H1 (cell line): ENCODE measurements around the gene RERE. TPM values are rescaled to one million over a fixed set of nuclear protein-coding genes. Genes with fewer than 3 reads are reported as not detected.

Source experiments
- CTCF ChIA-PET: fragments of 300-600 bp; sonication (Branson Sonifier 250); formaldehyde crosslinking; loops from one replicate; lab custom pipeline; 2021; ENCODE audit not compliant: partially characterized antibody; lab: Charles Lee
- POLR2A ChIA-PET: fragments of 300-600 bp; sonication (Branson Sonifier 250); formaldehyde crosslinking; loops from one replicate; lab custom pipeline; 2021; ENCODE audit warnings: inconsistent platforms; ENCODE audit not compliant: partially characterized antibody; lab: Charles Lee
- DNase-seq, 2 experiments: peaks; one replicate each; pipeline versions ENCODE4 v3.0.0 to v3.0.0-alpha.2; 2010 to 2022; ENCODE audit warnings: low spot score in 2 of 2, low read depth in 1 of 2, mixed read lengths in 1 of 2
- FAIRE-seq: peaks from 2 replicates; lab custom pipeline; 2011; peaks lifted over from hg19 to GRCh38; lab: Jason Lieb, UNC
- H2AFZ ChIP-seq: 2 replicates; pipeline ENCODE4 v1.8.1; 2012; ENCODE audit warnings: low read length, inconsistent platforms
- H2AK5ac ChIP-seq: 2 replicates; pipeline ENCODE4 v1.6.1; 2013; ENCODE audit warnings: low read depth, low read length
- H2BK120ac ChIP-seq: replicated peaks from 2 replicates; pipeline ENCODE3; 2013; ENCODE audit warnings: low read depth, low read length, inconsistent platforms
- H2BK12ac ChIP-seq: 2 replicates; pipeline ENCODE4 v1.6.1; 2013; ENCODE audit warnings: low read depth, low read length
- H2BK15ac ChIP-seq: 2 replicates; pipeline ENCODE4 v1.6.1; 2013; ENCODE audit warnings: low read length
- H2BK20ac ChIP-seq: 2 replicates; pipeline ENCODE4 v1.6.1; 2013; ENCODE audit warnings: low read length
- H2BK5ac ChIP-seq: 2 replicates; pipeline ENCODE4 v1.6.1; 2013; ENCODE audit warnings: low read depth, low read length
- H3K14ac ChIP-seq: 2 replicates; pipeline ENCODE4 v1.6.1; 2013; ENCODE audit warnings: inconsistent platforms; ENCODE audit not compliant: insufficient read length
- H3K18ac ChIP-seq: 2 replicates; pipeline ENCODE4 v1.6.1; 2013; ENCODE audit warnings: low read length; ENCODE audit errors: extremely low read depth
- H3K23ac ChIP-seq: 2 replicates; pipeline ENCODE4 v1.6.1; 2013; ENCODE audit warnings: inconsistent platforms; ENCODE audit not compliant: insufficient read length
- H3K23me2 ChIP-seq: 2 replicates; pipeline ENCODE4 v1.6.1; 2013; ENCODE audit warnings: low read depth, low read length
- H3K27ac ChIP-seq: 2 replicates; pipeline ENCODE4 v1.6.1; 2011; ENCODE audit warnings: low read depth, low read length, inconsistent platforms
- H3K27me3 ChIP-seq, 4 experiments: replicated peaks in 1 of 4; 1 replicate in 1 of 4; 2 replicates in 3 of 4; pipeline versions ENCODE4 v1.6.1 to v1.8.1; 2011 to 2013; ENCODE audit warnings: low read length in 3 of 4, mild to moderate bottlenecking in 3 of 4, inconsistent platforms in 2 of 4, mixed read lengths in 2 of 4, moderate library complexity in 1 of 4; ENCODE audit not compliant: control insufficient read depth in 3 of 4, insufficient read depth in 3 of 4; ENCODE audit errors: extremely low read depth in 1 of 4
- H3K36me3 ChIP-seq, 4 experiments: 2 replicates each; pipeline versions ENCODE4 v1.6.1 to v1.8.1; 2011 to 2013; ENCODE audit warnings: mild to moderate bottlenecking in 4 of 4, low read length in 3 of 4, moderate library complexity in 2 of 4, control low read depth in 1 of 4, inconsistent platforms in 1 of 4; ENCODE audit not compliant: insufficient read depth in 4 of 4, control insufficient read depth in 2 of 4
- H3K4ac ChIP-seq: replicated peaks from 2 replicates; pipeline ENCODE3; 2013; ENCODE audit warnings: low read length, low read depth, mixed read lengths, inconsistent platforms; ENCODE audit not compliant: insufficient read length
- H3K4me1 ChIP-seq, 4 experiments: replicated peaks in 1 of 4; 1 replicate in 1 of 4; 2 replicates in 3 of 4; pipeline versions ENCODE4 v1.6.1 to v1.8.1; 2011 to 2013; ENCODE audit warnings: low read length in 3 of 4, inconsistent platforms in 2 of 4, mixed read lengths in 1 of 4; ENCODE audit not compliant: insufficient read depth in 4 of 4, control insufficient read depth in 3 of 4
- H3K4me2 ChIP-seq, 2 experiments: 2 replicates each; pipeline versions ENCODE4 v1.6.1 to v1.8.1; 2011 to 2013; ENCODE audit warnings: low read depth in 2 of 2, low read length in 2 of 2, control low read depth in 1 of 2, inconsistent platforms in 1 of 2, mild to moderate bottlenecking in 1 of 2; ENCODE audit not compliant: insufficient read depth in 1 of 2
- H3K4me3 ChIP-seq, 4 experiments: fragments of 200-600, 300-600 bp in 1 of 4; sonication (generic), shearing (Covaris generic), sonication (Bioruptor Twin) in 1 of 4; 2 replicates each; pipeline versions ENCODE4 v1.5.1 to v1.8.1; 2011 to 2016; ENCODE audit warnings: low read length in 4 of 4, low read depth in 3 of 4, control low read depth in 2 of 4, inconsistent platforms in 2 of 4, mild to moderate bottlenecking in 2 of 4, mixed read lengths in 1 of 4, moderate library complexity in 1 of 4; ENCODE audit not compliant: insufficient read depth in 2 of 4; ENCODE audit errors: extremely low read depth in 1 of 4
- H3K56ac ChIP-seq: replicated peaks from 2 replicates; pipeline ENCODE3; 2013; ENCODE audit warnings: low read depth, mild to moderate bottlenecking, mixed read lengths, low read length, inconsistent platforms; ENCODE audit not compliant: insufficient read length
- H3K79me1 ChIP-seq: 2 replicates; pipeline ENCODE4 v1.6.1; 2013; ENCODE audit warnings: low read depth, low read length, control low read depth
- H3K79me2 ChIP-seq, 2 experiments: 2 replicates each; pipeline versions ENCODE4 v1.6.1 to v1.8.1; 2012 to 2013; ENCODE audit warnings: low read length in 2 of 2, mild to moderate bottlenecking in 2 of 2, inconsistent platforms in 1 of 2; ENCODE audit not compliant: insufficient read depth in 2 of 2, control insufficient read depth in 1 of 2
- H3K9ac ChIP-seq, 4 experiments: replicated peaks in 1 of 4; 1 replicate in 1 of 4; 2 replicates in 3 of 4; pipeline versions ENCODE4 v1.6.1 to v1.8.1; 2011 to 2013; ENCODE audit warnings: low read depth in 3 of 4, low read length in 3 of 4, control low read depth in 2 of 4, mild to moderate bottlenecking in 2 of 4, moderate library complexity in 2 of 4, inconsistent platforms in 1 of 4; ENCODE audit errors: extremely low read depth in 1 of 4
- H3K9me3 ChIP-seq, 2 experiments: 2 replicates each; pipeline versions ENCODE4 v1.6.1 to v1.8.1; 2012 to 2013; ENCODE audit warnings: mild to moderate bottlenecking in 2 of 2, moderate library complexity in 2 of 2, control low read depth in 1 of 2, inconsistent platforms in 1 of 2, low read depth in 1 of 2, low read length in 1 of 2, mixed read lengths in 1 of 2; ENCODE audit not compliant: insufficient read depth in 2 of 2
- H4K20me1 ChIP-seq, 2 experiments: replicated peaks in 1 of 2; 2 replicates each; pipeline versions ENCODE3 to v1.8.1; 2011 to 2013; ENCODE audit warnings: inconsistent platforms in 2 of 2, low read length in 2 of 2, mild to moderate bottlenecking in 1 of 2; ENCODE audit not compliant: insufficient read depth in 2 of 2, control insufficient read depth in 1 of 2
- H4K5ac ChIP-seq: 2 replicates; pipeline ENCODE4 v1.6.1; 2013; ENCODE audit warnings: low read length, low read depth, mixed read lengths, inconsistent platforms; ENCODE audit not compliant: insufficient read length
- H4K8ac ChIP-seq: 2 replicates; pipeline ENCODE4 v1.8.0; 2013; ENCODE audit warnings: mild to moderate bottlenecking, moderate library complexity, low read length, inconsistent platforms; ENCODE audit not compliant: insufficient read depth; ENCODE audit errors: extremely low read depth
- H4K91ac ChIP-seq: replicated peaks from 2 replicates; pipeline ENCODE3; 2013; ENCODE audit warnings: low read length, mixed read lengths, inconsistent platforms; ENCODE audit not compliant: insufficient read length
- GABPA ChIP-seq: IDR thresholded peaks from 2 replicates; pipeline ENCODE4 v1.6.1; 2011; ENCODE audit warnings: mild to moderate bottlenecking, low read length, moderate library complexity, borderline replicate concordance; ENCODE audit not compliant: insufficient read depth
- MAX ChIP-seq: IDR thresholded peaks from 2 replicates; pipeline ENCODE4 v1.6.1; 2012; ENCODE audit warnings: inconsistent platforms
- WGBS, 2 experiments: shearing (Covaris generic) in 1 of 2; methylation state at CpG; one replicate each; pipeline versions ENCODE4 v1.1.6 to v1.1.7; 2013 to 2015; ENCODE audit warnings: low lambda C conversion rate in 2 of 2, mixed read lengths in 2 of 2, inconsistent platforms in 1 of 2, low coverage in 1 of 2, missing lambda C conversion rate in 1 of 2; ENCODE audit not compliant: insufficient replicate concordance in 2 of 2, insufficient coverage in 1 of 2, insufficient read length in 1 of 2; ENCODE audit errors: extremely low coverage in 1 of 2, missing lambda C conversion rate in 1 of 2; 5-methylcytosine and 5-hydroxymethylcytosine counted together
- polyA plus RNA-seq, 7 experiments: library from polyadenylated mRNA; depleted of rRNA in 3 of 7; stranded (reverse) in 5 of 7; unstranded in 2 of 7; fragments of >200 nt in 5 of 7; fragments of 200-250 nt in 2 of 7; gene quantifications; 1 replicate in 5 of 7; 2 replicates in 1 of 7; 4 replicates in 1 of 7; pipeline versions ENCODE4 v1.2.1 to v1.2.3, GENCODE V29; 2011 to 2013; ENCODE audit warnings: missing spikeins in 2 of 7, mixed read lengths in 2 of 7
- total RNA-seq: library from RNA; stranded (reverse); fragmentation: NEBNext Ultra II Directional; extraction: Animal tissue kit (Norgen Biotek cat#: 25700); gene quantifications from 2 replicates; pipeline ENCODE4 v1.2.1, GENCODE V29; 2021

RERE gene
- total and polyA plus RNA-seq, 2 of the 8 experiments (the other 6 are each of a cell fraction or from before 2014, with no cell fraction given): 15.3 to 142 TPM

- Histone ChIP-seq H3K23me2 (no peaks in the 10 kb centered on the region), H3K79me2 (no peaks in the 10 kb centered on the region), H2AK5ac (no peak overlapping the region), H2AFZ (0 out of 2 replicates have a peak overlapping the region, but pooled peaks have one; percentile 49), H3K27me3 (no peaks in the 10 kb centered on the region), H3K4me3 (no peak overlapping the region), H3K4me2 (no peak overlapping the region), H3K27ac (no peak overlapping the region), H3K36me3 (no peaks in the 10 kb centered on the region), H3K18ac (no peak overlapping the region), H2BK5ac (no peak overlapping the region), H3K23ac (no peak overlapping the region), H3K9ac (no peak overlapping the region), H3K79me1 (no peaks in the 10 kb centered on the region), H3K56ac (no peak overlapping the region), H3K14ac (no peak overlapping the region), H4K8ac (no peak overlapping the region; the same call in 1 of the 2 replicates), H2BK15ac (no peak overlapping the region), H4K5ac (no peak overlapping the region), H2BK20ac (no peak overlapping the region), H4K20me1 (no peaks in the 10 kb centered on the region), H3K9me3 (no peaks in the 10 kb centered on the region), H3K4me1 (peaks cover 0 to 3% (median 1%) of the 10 kb centered on the region in 4 experiments; a peak in 2 of 7 replicates), H2BK12ac (no peak overlapping the region), H3K4ac (no peak overlapping the region), H4K91ac (no peak overlapping the region), H2BK120ac (no peak overlapping the region)
- CTCF ChIA-PET: interaction anchor here (0.7 to 2.7 kb wide), 5 partner anchors 19 to 358 kb away, joined by 3 to 14 read pairs (median 3); no protein-coding TSS in a partner anchor
- DNase-seq (no peak), FAIRE-seq (no peak)
- no peak for TF ChIP-seq GABPA
- 0 out of 2 replicates have a peak, but pooled peaks have one; percentile 38 for TF ChIP-seq MAX
- POLR2A ChIA-PET: interaction anchor here (1.1 to 1.2 kb wide), 2 partner anchors 22 to 48 kb away, joined by 5 to 6 read pairs; no protein-coding TSS in a partner anchor
- 88% methylated on average over 10 of the region's 10 CpGs; no CpG with 5 or more reads in 1 of the 2 experiments for WGBS, 2 experiments
Measured at GRCh38 chr1:8825985-8826481, 8.6 kb upstream of the RERE start.
